A673 (cell line): ENCODE measurements around the gene ITPR1. TPM values are rescaled to one million over a fixed set of nuclear protein-coding genes. Genes with fewer than 3 reads are reported as not detected.

Experiments used
- BruUV-seq: library from RNA; stranded (reverse); fragments of 400-500 nt; replicated peaks from 2 replicates; lab custom pipeline; 2021; lab: Mats Ljungman, UMichigan
- CTCF ChIA-PET: fragments of 300-600 bp; sonication (Branson Sonifier 250); formaldehyde crosslinking; loops from one replicate; lab custom pipeline; 2022; ENCODE audit warnings: antibody characterized with exemption; lab: Charles Lee
- POLR2A ChIA-PET: fragments of 300-600 bp; sonication (Branson Sonifier 250); formaldehyde crosslinking; loops from one replicate; lab custom pipeline; 2022; ENCODE audit warnings: antibody characterized with exemption; ENCODE audit not compliant: low non-redundant PET; lab: Charles Lee
- DNase-seq: peaks from one replicate; pipeline ENCODE4 v3.0.0-alpha.2; 2015; ENCODE audit warnings: low spot score
- H3K27ac ChIP-seq: fragments of 200-600 bp; sonication (generic); 2 replicates; pipeline ENCODE4 v1.5.1; 2016; ENCODE audit warnings: mixed run types, low read depth, mild to moderate bottlenecking, mixed read lengths, antibody characterized with exemption, low read length; ENCODE audit not compliant: poor library complexity, severe bottlenecking
- H3K27me3 ChIP-seq: fragments of 200-600 bp; sonication (generic); replicated peaks from 2 replicates; pipeline ENCODE4 v1.6.1; 2017; ENCODE audit warnings: mixed run types, low read depth, mild to moderate bottlenecking, mixed read lengths, antibody characterized with exemption, low read length; ENCODE audit not compliant: insufficient read depth, poor library complexity
- H3K36me3 ChIP-seq: fragments of 200-600 bp; sonication (generic); 2 replicates; pipeline ENCODE4 v1.6.1; 2016; ENCODE audit warnings: mixed run types, mild to moderate bottlenecking, mixed read lengths, antibody characterized with exemption, low read length; ENCODE audit not compliant: insufficient read depth, poor library complexity, severe bottlenecking
- H3K4me1 ChIP-seq: fragments of 200-600 bp; sonication (generic); 2 replicates; pipeline ENCODE4 v1.6.1; 2017; ENCODE audit warnings: mixed run types, mild to moderate bottlenecking, mixed read lengths, antibody characterized with exemption, low read length; ENCODE audit not compliant: insufficient read depth, poor library complexity, severe bottlenecking
- H3K4me3 ChIP-seq: fragments of 200-600 bp; sonication (generic); 2 replicates; pipeline ENCODE4 v1.5.1; 2016; ENCODE audit warnings: low read depth, mixed run types, mild to moderate bottlenecking, mixed read lengths, low read length; ENCODE audit not compliant: poor library complexity, severe bottlenecking
- H3K9me3 ChIP-seq: fragments of 200-600 bp; sonication (generic); 2 replicates; pipeline ENCODE4 v1.6.1; 2016; ENCODE audit warnings: mixed run types, low read depth, mild to moderate bottlenecking, mixed read lengths, antibody characterized with exemption, low read length; ENCODE audit not compliant: poor library complexity, severe bottlenecking
- EZH2 ChIP-seq: fragments of 200-600 bp; sonication (generic); IDR thresholded peaks from 2 replicates; pipeline ENCODE4 v1.6.1; 2017; ENCODE audit warnings: borderline replicate concordance, low read depth, mild to moderate bottlenecking, mixed read lengths, antibody characterized with exemption, low read length; ENCODE audit not compliant: poor library complexity, severe bottlenecking
- intact Hi-C: fragments of 100-400 bp; cut with micrococcal nuclease; formaldehyde crosslinking; loops from one replicate; pipeline ENCODE4 v1.10.0; 2022; ENCODE audit not compliant: unreplicated experiment
- total RNA-seq: library from RNA; stranded (reverse); gene quantifications from 2 replicates; pipeline ENCODE4 v1.2.3, GENCODE V29; 2021
- TF ChIP-seq, protein P1 (sequence below): fragments of 300-800, 200-600 bp; sonication (generic); conservative IDR thresholded peaks from 2 replicates; pipeline ENCODE4 v1.5.1; 2017; ENCODE audit warnings: low read depth, mild to moderate bottlenecking, antibody characterized with exemption, low read length, moderate library complexity, mixed read lengths

The ITPR1 gene
- total RNA-seq, 1 experiment from 2014 or later: 8.6 TPM

DNA sequence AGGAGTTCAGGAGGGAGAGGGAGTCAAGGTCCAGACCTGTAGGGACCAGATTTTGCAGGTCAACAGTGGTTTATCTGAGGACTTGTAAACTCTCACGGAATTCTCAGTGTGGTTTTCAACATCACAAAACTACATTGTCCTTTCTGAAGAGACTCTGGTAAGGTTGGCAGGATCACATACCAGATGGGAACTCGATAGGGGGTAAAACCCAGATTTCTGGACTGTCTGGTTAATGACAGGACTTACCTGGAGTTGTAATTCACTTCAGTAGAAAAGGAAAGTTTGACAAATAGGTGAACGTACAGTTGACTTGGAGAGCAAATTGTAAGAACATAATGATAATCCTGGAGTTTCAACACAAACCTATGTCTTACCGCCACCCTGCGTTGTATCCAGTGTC lies 5.3 kb downstream of the ITPR1 start:
- ChIA-PET POLR2A (no interaction called here), CTCF (no interaction called here)
- intact Hi-C loops: no loop called here
- no peaks in the 10 kb centered on the region for H3K9me3 ChIP-seq
- TF ChIP-seq, protein P1, sequence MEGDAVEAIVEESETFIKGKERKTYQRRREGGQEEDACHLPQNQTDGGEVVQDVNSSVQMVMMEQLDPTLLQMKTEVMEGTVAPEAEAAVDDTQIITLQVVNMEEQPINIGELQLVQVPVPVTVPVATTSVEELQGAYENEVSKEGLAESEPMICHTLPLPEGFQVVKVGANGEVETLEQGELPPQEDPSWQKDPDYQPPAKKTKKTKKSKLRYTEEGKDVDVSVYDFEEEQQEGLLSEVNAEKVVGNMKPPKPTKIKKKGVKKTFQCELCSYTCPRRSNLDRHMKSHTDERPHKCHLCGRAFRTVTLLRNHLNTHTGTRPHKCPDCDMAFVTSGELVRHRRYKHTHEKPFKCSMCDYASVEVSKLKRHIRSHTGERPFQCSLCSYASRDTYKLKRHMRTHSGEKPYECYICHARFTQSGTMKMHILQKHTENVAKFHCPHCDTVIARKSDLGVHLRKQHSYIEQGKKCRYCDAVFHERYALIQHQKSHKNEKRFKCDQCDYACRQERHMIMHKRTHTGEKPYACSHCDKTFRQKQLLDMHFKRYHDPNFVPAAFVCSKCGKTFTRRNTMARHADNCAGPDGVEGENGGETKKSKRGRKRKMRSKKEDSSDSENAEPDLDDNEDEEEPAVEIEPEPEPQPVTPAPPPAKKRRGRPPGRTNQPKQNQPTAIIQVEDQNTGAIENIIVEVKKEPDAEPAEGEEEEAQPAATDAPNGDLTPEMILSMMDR: no peak
- TF ChIP-seq EZH2: no peak
- DNase-seq: no peak
- H3K27me3 ChIP-seq: no peaks in the 10 kb centered on the region
- no TSS peak for BruUV-seq
- no peaks in the 10 kb centered on the region for H3K4me1 ChIP-seq
- no peaks in the 10 kb centered on the region for H3K36me3 ChIP-seq
- H3K27ac ChIP-seq: no peak overlapping the region
- no peak overlapping the region for H3K4me3 ChIP-seq

DNA sequence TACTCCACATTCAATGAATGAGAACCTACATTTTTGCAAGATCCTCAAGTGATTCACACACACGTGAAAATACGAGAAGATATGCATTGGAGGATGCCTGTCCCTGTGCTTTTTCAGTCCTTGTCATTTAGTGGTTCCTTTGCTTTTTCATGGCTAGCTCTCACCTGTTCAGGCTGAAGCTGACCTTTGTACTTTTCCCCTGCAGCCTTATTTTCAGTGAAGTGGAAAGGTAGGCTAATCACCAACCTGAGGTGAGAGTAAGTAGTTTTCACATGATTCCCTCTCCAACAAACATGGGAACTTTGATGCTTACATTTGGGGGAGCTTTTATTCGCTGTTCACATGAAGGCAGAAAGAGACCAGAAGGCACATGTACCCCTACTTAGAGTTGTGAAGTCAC lies 8.3 kb downstream of the ITPR1 start:
- no peak overlapping the region for H3K27ac ChIP-seq
- intact Hi-C loops: no loop called here
- CTCF ChIA-PET: interaction anchor here (0.7 kb wide), 1 partner anchor 16 kb away, joined by 3 read pairs; no protein-coding TSS in a partner anchor
- H3K4me3 ChIP-seq: no peak overlapping the region
- H3K36me3 ChIP-seq: no peaks in the 10 kb centered on the region
- H3K4me1 ChIP-seq: no peaks in the 10 kb centered on the region
- no peak for DNase-seq
- POLR2A ChIA-PET: no interaction called here
- no peaks in the 10 kb centered on the region for H3K9me3 ChIP-seq
- TF ChIP-seq EZH2: no peak
- TF ChIP-seq, protein P1: no peak
- no peaks in the 10 kb centered on the region for H3K27me3 ChIP-seq
- BruUV-seq: no TSS peak

DNA sequence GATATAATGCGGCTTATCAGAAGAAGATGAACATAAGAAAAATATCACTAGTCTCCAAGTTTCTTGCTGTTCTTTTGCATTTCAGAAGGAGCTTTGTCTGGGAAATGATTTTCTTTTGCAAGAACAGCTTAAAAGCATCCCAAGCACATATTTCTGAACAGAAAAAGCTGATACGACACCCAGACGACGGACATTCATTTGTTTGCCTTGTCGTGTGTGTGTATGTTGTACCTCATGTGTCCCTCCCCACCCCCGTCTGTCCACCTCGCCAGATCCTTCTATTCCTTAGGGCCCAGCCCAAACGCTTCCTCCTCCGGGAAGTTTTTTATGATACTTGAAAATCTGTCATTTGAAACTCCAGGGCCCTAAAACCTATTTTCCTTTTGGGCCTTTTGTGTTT lies 8.8 kb downstream of the ITPR1 start:
- intact Hi-C loops: no loop called here
- ChIA-PET POLR2A (no interaction called here), CTCF (no interaction called here)
- no TSS peak for BruUV-seq
- TF ChIP-seq, protein P1: no peak
- no peak for TF ChIP-seq EZH2
- no peaks in the 10 kb centered on the region for H3K4me1 ChIP-seq
- H3K36me3 ChIP-seq: no peaks in the 10 kb centered on the region
- H3K27me3 ChIP-seq: no peaks in the 10 kb centered on the region
- no peaks in the 10 kb centered on the region for H3K9me3 ChIP-seq
- no peak overlapping the region for H3K4me3 ChIP-seq
- H3K27ac ChIP-seq: no peak overlapping the region
- no peak for DNase-seq
